Activated CD4-positive, alpha-beta memory T cell treated with anti-CD3 and anti-CD28 coated beads, Interleukin-2, amount 10 ng/mL, durations not matched to agents 7 days and 5 days (primary cell): ENCODE measurements around the gene MYO1A. TPM values are rescaled to one million over a fixed set of nuclear protein-coding genes. Genes with fewer than 3 reads are reported as not detected.
"Not testable (repeated sequence)": the region's sequence is repeated elsewhere in the genome, so short reads cannot be mapped to it uniquely, and the experiment has no call there.

Experiments
- CTCF ChIA-PET: fragments of 350-600 bp; sonication (Branson Sonifier 250); formaldehyde crosslinking; loops from one replicate; lab custom pipeline; 2021; ENCODE audit warnings: antibody characterized with exemption, inconsistent platforms; lab: Charles Lee
- POLR2A ChIA-PET: fragments of 350-600 bp; sonication (Branson Sonifier 250); formaldehyde crosslinking; loops from one replicate; lab custom pipeline; 2021; ENCODE audit warnings: antibody characterized with exemption; lab: Charles Lee
- DNase-seq: peaks from one replicate; pipeline ENCODE4 v3.0.0-alpha.2; 2020
- H3K27ac Mint-ChIP-seq: one replicate; pipeline ENCODE4 v1.8.0; 2021; ENCODE audit warnings: mild to moderate bottlenecking, mixed read lengths
- H3K27me3 Mint-ChIP-seq: one replicate; pipeline ENCODE4 v1.8.0; 2021; ENCODE audit warnings: mixed read lengths
- H3K36me3 Mint-ChIP-seq: one replicate; pipeline ENCODE4 v1.8.0; 2021; ENCODE audit warnings: low read depth, mixed read lengths
- H3K4me1 Mint-ChIP-seq: one replicate; pipeline ENCODE4 v1.8.0; 2021; ENCODE audit warnings: mixed read lengths
- H3K4me3 Mint-ChIP-seq: one replicate; pipeline ENCODE4 v1.8.0; 2021; ENCODE audit warnings: mild to moderate bottlenecking, mixed read lengths
- H3K9me3 Mint-ChIP-seq: one replicate; pipeline ENCODE4 v1.8.0; 2021; ENCODE audit warnings: mixed read lengths
- total RNA-seq, 2 experiments: library from RNA; stranded (reverse); gene quantifications; one replicate each; pipeline ENCODE4 v1.2.3, GENCODE V29; 2021

Gene MYO1A
- total RNA-seq, 2 experiments from 2014 or later = 0.28 to 0.65 TPM

GRCh38 chr12:56985714-56986113, 64.2 kb downstream of the MYO1A start:
- H3K4me3 Mint-ChIP-seq, H3K27me3 Mint-ChIP-seq, H3K9me3 Mint-ChIP-seq, H3K27ac Mint-ChIP-seq, POLR2A ChIA-PET, H3K36me3 Mint-ChIP-seq, DNase-seq: not testable (repeated sequence)
- CTCF ChIA-PET = interaction anchor here (0.5 to 5.0 kb wide), 6 partner anchors 14 to 228 kb away, joined by 3 to 53 read pairs (median 3); no protein-coding TSS in a partner anchor
- peaks cover 12% of the 10 kb centered on the region for H3K4me1 Mint-ChIP-seq

GRCh38 chr12:56983386-56983785, 66.5 kb downstream of the MYO1A start:
- Mint-ChIP-seq H3K27me3 (peaks cover 3% of the 10 kb centered on the region), H3K4me1 (peaks cover 6% of the 10 kb centered on the region), H3K4me3 (no peak overlapping the region), H3K27ac (no peak overlapping the region), H3K36me3 (no peaks in the 10 kb centered on the region), H3K9me3 (no peaks in the 10 kb centered on the region)
- no peak for DNase-seq
- ChIA-PET POLR2A (no interaction called here), CTCF (no interaction called here)

GRCh38 chr12:56982578-56983236, 67.2 kb downstream of the MYO1A start:
- POLR2A ChIA-PET, CTCF ChIA-PET, DNase-seq, H3K4me3 Mint-ChIP-seq, H3K9me3 Mint-ChIP-seq, H3K27ac Mint-ChIP-seq, H3K4me1 Mint-ChIP-seq, H3K27me3 Mint-ChIP-seq, H3K36me3 Mint-ChIP-seq: not testable (repeated sequence)

- H3K4me3 Mint-ChIP-seq = no peak overlapping the region
- no peaks in the 10 kb centered on the region for H3K36me3 Mint-ChIP-seq
- ChIA-PET CTCF (interaction anchor here (1.0 kb wide), 1 partner anchor 224 kb away, joined by 3 read pairs; no protein-coding TSS in a partner anchor), POLR2A (no interaction called here)
- no peaks in the 10 kb centered on the region for H3K27me3 Mint-ChIP-seq
- H3K4me1 Mint-ChIP-seq = peaks cover 1% of the 10 kb centered on the region
- no peaks in the 10 kb centered on the region for H3K9me3 Mint-ChIP-seq
- DNase-seq = no peak
- H3K27ac Mint-ChIP-seq = no peak overlapping the region
Observed at GRCh38 chr12:56980941-56981530, 68.9 kb downstream of the MYO1A start.

GRCh38 chr12:56980268-56980667, 69.7 kb downstream of the MYO1A start:
- H3K27me3 Mint-ChIP-seq = no peaks in the 10 kb centered on the region
- H3K36me3 Mint-ChIP-seq = no peaks in the 10 kb centered on the region
- CTCF ChIA-PET = no interaction called here

GRCh38 chr12:56979628-56980027, 70.3 kb downstream of the MYO1A start:
- Mint-ChIP-seq H3K9me3 (no peaks in the 10 kb centered on the region), H3K27me3 (no peaks in the 10 kb centered on the region), H3K36me3 (no peaks in the 10 kb centered on the region), H3K4me1 (no peaks in the 10 kb centered on the region), H3K4me3 (no peak overlapping the region), H3K27ac (no peak overlapping the region)
- ChIA-PET CTCF (no interaction called here), POLR2A (no interaction called here)
- DNase-seq = no peak

More at GRCh38 chr12:56980268-56980667, 69.7 kb downstream of the MYO1A start:
- no peak overlapping the region for H3K27ac Mint-ChIP-seq
- no peaks in the 10 kb centered on the region for H3K4me1 Mint-ChIP-seq
- no peak for DNase-seq
- POLR2A ChIA-PET = no interaction called here
- no peaks in the 10 kb centered on the region for H3K9me3 Mint-ChIP-seq
- H3K4me3 Mint-ChIP-seq = no peak overlapping the region

Other genes starting within 250 kb of the MYO1A start
- gene SDR9C7, start 115.7 kb downstream of the MYO1A start, total RNA-seq = not detected
- gene RDH16, start 92.5 kb downstream of the MYO1A start, total RNA-seq = under 1 TPM; 0.28 to 0.53 TPM
- 1 to 10 TPM; 7.7 to 7.8 TPM for gene ZBTB39, start 43.6 kb downstream of the MYO1A start, total RNA-seq
- gene TAC3, start 33.6 kb downstream of the MYO1A start, total RNA-seq = not detected
- gene NEMP1, start 28.7 kb upstream of the MYO1A start, total RNA-seq = 10 to 100 TPM; 51.7 to 59.2 TPM
- gene NAB2, start 39.0 kb upstream of the MYO1A start, total RNA-seq = 1 to 10 TPM; 8.7 to 9.6 TPM
- gene STAT6, start 61.2 kb upstream of the MYO1A start, total RNA-seq = 100 to 1,000 TPM; 127 to 128 TPM
- under 1 TPM; 0.60 to 0.86 TPM for gene LRP1, start 78.4 kb upstream of the MYO1A start, total RNA-seq
- not detected for gene LRP1-AS, start 97.5 kb upstream of the MYO1A start, total RNA-seq
- gene NXPH4, start 166.7 kb upstream of the MYO1A start, total RNA-seq = 1 to 10 TPM in 1 of 2 experiments, under 1 TPM in 1; 0.81 to 1.1 TPM
- gene SHMT2, start 179.6 kb upstream of the MYO1A start, total RNA-seq = 100 to 1,000 TPM; 224 to 244 TPM
- gene STAC3, start 201.1 kb upstream of the MYO1A start, total RNA-seq = 1 to 10 TPM; 4.1 to 4.5 TPM